Esophagus (tissue), 2 donors: ENCODE results near the gene MAP2K6. TPM values are rescaled to one million over a fixed set of nuclear protein-coding genes. Genes with fewer than 3 reads are reported as not detected.
A peak's percentile ranks its signal among the peaks of the same experiment; 100 is the strongest.

Experiments
- H3K27ac ChIP-seq, 2 donors: one replicate each; pipeline ENCODE4 v1.5.1; 2013; ENCODE audit warnings: low read depth in 2 of 2, mild to moderate bottlenecking in 2 of 2, inconsistent platforms in 1 of 2, low read length in 1 of 2, moderate library complexity in 1 of 2
- H3K27me3 ChIP-seq, 2 donors: one replicate each; pipeline ENCODE4 v1.6.1; 2013; ENCODE audit warnings: low read length in 2 of 2, control low read depth in 1 of 2, mild to moderate bottlenecking in 1 of 2; ENCODE audit not compliant: insufficient read depth in 2 of 2, control insufficient read depth in 1 of 2
- H3K36me3 ChIP-seq, 2 donors: one replicate each; pipeline ENCODE4 v1.6.1; 2013; ENCODE audit warnings: low read length in 1 of 2; ENCODE audit not compliant: control insufficient read depth in 2 of 2, insufficient read depth in 2 of 2
- H3K4me1 ChIP-seq, 2 donors: one replicate each; pipeline ENCODE4 v1.6.1; 2013; ENCODE audit warnings: low read length in 1 of 2; ENCODE audit not compliant: control insufficient read depth in 2 of 2, insufficient read depth in 2 of 2
- H3K4me3 ChIP-seq, 2 donors: one replicate each; pipeline ENCODE4 v1.5.1; 2013; ENCODE audit warnings: low read length in 2 of 2, mild to moderate bottlenecking in 2 of 2, low read depth in 1 of 2, moderate library complexity in 1 of 2
- H3K9me3 ChIP-seq, 2 donors: one replicate each; pipeline ENCODE4 v1.6.1; 2013; ENCODE audit warnings: mild to moderate bottlenecking in 2 of 2, low read depth in 1 of 2, low read length in 1 of 2, moderate library complexity in 1 of 2; ENCODE audit not compliant: control insufficient read depth in 2 of 2, insufficient read depth in 1 of 2
- WGBS, 2 donors: extraction: QIAGEN DNeasy Blood & Tissue Kit; methylation state at CpG; one replicate each; pipeline ENCODE4 v1.1.7; 2013; 5-methylcytosine and 5-hydroxymethylcytosine counted together
- polyA plus RNA-seq, 2 donors: library from polyadenylated mRNA; stranded (reverse); fragments of 200-250 nt; gene quantifications; one replicate each; pipeline ENCODE4 v1.2.3, GENCODE V29; 2013
- donor health status: healthy with polysubstance abuse.
- donor health status: Bipolar disorder and iron deficiency.

MAP2K6 gene
- polyA plus RNA-seq, 2 donors, result 2.6 to 3.6 TPM

DNA sequence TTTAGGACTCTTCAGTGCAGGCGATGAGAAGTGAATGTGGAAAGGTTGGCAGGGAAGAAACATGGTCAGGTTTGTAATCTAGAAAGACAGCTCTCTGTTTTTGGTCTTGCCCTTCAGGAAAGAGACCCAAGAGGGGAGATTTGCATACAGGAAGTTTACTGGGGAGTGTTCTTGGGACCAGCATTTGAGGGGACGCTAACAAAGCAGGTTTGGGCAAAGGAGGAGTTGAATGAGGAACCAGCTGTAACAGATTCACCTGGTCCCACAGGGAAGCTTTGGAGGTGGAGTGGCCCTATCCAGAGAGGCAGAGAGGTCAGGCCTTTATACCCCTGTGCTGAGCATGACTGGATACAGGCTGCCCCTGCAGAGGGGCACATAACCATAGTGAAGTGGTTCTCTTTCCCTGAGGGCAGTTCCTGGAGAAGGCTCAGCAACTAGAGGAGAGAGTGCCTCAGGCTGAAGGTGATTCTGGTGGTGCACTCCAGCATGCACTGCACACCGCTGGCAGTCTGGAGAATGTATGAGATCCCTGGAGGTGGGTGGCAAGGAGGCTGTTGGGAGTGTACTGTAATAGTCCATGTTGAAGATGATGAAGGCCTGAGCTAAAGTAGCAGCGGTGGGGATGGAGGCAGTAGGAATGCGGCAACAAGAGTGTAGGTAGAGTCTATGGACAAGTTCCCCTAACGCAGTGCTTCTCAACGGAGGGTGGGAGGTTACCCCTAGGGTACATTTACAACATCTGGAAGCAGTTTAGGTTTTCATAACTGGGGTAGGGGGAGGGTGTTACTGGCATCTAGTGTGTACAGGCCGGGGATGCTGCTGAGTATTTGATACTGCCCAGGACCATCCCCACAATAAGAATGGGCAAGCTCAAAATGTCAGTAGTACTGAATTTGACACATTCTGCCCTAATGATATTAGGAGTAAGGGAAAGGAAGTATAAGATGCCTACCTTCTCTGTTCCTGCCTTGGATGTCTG lies 37.2 kb downstream of the MAP2K6 start:
- Histone ChIP-seq H3K36me3 (no peaks in the 10 kb centered on the region), H3K4me3 (no peak overlapping the region), H3K27ac (no peak overlapping the region), H3K4me1 (no peaks in the 10 kb centered on the region), H3K27me3 (no peaks in the 10 kb centered on the region), H3K9me3 (no peaks in the 10 kb centered on the region)
- WGBS, 2 donors, result 94% methylated on average over 8 of the region's 8 CpGs

DNA sequence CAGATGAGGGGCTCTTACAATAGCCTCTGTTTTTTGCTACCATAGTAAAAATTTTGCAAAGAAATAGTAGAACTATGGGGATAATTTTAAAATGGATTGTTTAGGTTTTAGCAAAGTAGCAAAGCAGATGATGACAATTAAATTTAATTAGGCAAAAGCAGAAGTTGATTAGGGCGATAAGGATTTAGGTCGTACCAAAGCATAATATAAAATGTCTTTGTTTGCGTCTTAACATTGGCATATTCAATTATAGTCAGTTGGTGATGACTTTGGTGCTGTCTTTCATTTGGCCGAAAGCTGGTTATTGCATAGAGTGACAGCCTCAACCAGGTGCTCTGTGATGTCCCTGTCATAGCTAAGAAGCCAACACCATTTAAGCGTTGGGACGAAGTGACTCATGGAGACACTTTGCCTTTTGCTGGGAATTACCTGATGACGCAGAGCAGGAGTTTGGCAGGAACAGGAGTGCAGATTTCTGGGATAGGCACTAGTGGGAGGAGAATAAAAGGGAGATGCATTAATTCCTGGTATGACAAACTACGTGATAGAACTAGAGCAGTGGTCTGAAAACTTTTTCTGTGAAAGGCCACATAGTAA lies 38.3 kb downstream of the MAP2K6 start:
- H3K4me3 ChIP-seq, result no peak overlapping the region
- no peak overlapping the region for H3K27ac ChIP-seq
- H3K9me3 ChIP-seq, result no peaks in the 10 kb centered on the region
- no peaks in the 10 kb centered on the region for H3K36me3 ChIP-seq
- no peaks in the 10 kb centered on the region for H3K4me1 ChIP-seq
- WGBS, 2 donors, result 82 to 87% methylated on average over 8 of the region's 8 CpGs
- H3K27me3 ChIP-seq, result no peaks in the 10 kb centered on the region

DNA sequence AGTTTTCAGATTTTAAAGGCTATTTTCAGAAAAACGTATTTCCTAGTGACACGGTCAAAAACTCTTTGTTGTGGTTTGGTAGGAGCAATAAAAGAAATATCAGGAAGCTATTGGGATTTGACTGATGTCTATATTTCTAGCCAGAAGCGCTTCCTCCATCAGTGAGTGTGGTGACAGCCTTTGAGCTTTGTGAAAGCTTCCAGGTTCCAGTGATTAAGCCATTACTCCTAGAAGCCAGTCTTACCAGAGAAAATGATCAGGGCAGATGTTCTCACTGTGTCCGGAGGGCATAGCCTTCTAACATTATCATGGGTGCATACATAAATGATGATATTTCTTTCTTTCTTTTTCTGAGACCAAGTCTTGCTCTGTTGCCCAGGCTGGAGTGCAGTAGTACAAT lies 39.6 kb downstream of the MAP2K6 start:
- Histone ChIP-seq H3K4me3 (no peak overlapping the region), H3K27me3 (no peaks in the 10 kb centered on the region), H3K36me3 (no peaks in the 10 kb centered on the region), H3K9me3 (no peaks in the 10 kb centered on the region), H3K27ac (no peak overlapping the region), H3K4me1 (no peaks in the 10 kb centered on the region)
- WGBS, 2 donors, result 84 to 88% methylated on average over 4 of the region's 4 CpGs

DNA sequence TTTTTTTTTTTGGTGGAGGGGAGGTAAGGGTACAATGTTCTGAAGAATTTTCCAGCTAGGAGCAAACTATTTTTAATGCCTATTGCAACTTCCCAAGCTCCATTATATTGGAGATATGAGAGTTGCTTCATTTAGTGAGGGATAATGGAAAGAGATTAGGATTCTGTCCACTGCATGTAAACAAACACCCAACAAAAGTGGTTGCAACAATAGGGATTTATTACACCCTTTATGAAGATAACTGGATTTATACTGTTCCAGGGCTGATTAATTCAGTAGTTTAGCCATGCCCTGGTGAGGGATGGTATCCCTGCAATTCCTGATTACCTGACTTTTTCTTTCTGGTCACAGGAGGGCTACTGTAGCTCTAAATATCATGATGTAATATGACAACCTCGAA lies 40.5 kb downstream of the MAP2K6 start:
- H3K4me3 ChIP-seq, result no peak overlapping the region
- H3K27me3 ChIP-seq, result no peaks in the 10 kb centered on the region
- no peak overlapping the region for H3K27ac ChIP-seq
- H3K36me3 ChIP-seq, result no peaks in the 10 kb centered on the region
- 80 to 85% methylated on average over 1 of the region's 1 CpG for WGBS, 2 donors
- H3K9me3 ChIP-seq, result no peaks in the 10 kb centered on the region
- no peaks in the 10 kb centered on the region for H3K4me1 ChIP-seq

DNA sequence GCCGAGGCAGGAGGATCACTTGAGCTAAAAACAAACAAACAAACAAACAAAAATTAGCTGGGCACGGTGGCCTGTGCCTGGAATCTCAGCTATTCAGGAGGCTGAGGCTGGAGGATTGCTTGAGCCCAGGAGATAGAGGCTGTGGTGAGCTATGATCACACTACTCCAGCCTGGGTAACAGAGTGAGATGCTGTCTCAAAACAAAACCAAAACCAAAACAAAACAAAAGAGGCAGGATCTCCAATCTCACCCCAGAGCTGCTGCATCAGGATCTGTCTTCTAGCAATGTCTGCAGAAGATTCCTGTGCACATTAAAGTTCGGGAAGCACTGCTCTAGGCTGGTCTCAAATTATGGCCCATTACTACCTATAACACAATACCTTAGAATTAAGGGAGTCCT lies 43.1 kb downstream of the MAP2K6 start:
- no peaks in the 10 kb centered on the region for H3K36me3 ChIP-seq
- WGBS, 2 donors, result 84 to 93% methylated on average over 3 of the region's 3 CpGs
- no peaks in the 10 kb centered on the region for H3K27me3 ChIP-seq
- H3K4me3 ChIP-seq, result no peak overlapping the region
- H3K9me3 ChIP-seq, result no peaks in the 10 kb centered on the region
- no peak overlapping the region for H3K27ac ChIP-seq
- H3K4me1 ChIP-seq, result no peaks in the 10 kb centered on the region

DNA sequence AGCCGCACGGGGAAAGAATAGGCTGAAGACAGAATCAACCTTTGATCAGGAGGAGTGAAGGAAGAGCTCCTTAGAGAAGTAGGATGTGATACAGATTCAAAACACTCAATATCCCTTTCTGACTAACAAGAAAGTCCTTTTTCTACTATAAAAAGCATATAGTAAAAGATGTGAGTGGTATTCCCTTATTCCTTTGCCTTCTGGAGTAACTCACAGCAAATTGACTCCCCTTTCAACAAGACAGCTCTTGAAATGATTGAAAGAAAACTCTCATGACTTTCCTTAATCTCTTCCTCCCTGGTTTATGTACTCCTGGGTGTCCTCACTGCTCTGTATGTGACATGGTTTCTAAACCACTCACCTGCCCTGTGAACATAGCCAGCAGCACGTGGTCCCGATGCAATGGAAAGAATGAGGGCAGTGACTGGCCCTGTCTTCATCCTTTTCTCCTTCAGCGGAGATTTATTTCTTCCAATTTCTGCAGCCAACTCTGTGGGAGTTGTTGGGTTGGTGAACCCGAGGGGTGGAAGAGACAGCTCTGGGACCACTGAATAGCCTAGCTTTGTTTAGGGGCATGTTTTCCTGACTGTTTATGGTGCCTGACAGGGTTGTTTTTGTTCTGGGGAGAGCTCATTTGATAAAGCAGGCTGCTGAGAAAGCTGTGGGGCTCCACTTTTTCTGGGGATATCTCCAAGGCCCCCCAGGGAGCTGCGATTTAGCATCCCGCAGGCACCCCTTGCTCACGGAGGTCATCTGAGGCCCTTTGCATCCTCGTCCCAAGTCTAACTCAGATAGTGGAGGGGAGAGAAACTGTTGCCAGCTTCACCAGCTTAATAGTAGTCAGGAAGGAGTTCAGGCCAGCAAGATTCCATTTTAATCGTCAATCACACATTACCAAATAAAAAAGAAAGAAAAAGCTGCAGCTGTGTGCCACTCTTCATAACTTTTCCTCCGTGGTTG lies 46.7 kb downstream of the MAP2K6 start:
- 77 to 78% methylated on average over 12 of the region's 12 CpGs for WGBS, 2 donors
- Histone ChIP-seq H3K9me3 (no peaks in the 10 kb centered on the region), H3K4me3 (no peak overlapping the region), H3K27ac (no peak overlapping the region), H3K4me1 (no peaks in the 10 kb centered on the region), H3K27me3 (no peaks in the 10 kb centered on the region), H3K36me3 (no peaks in the 10 kb centered on the region)

DNA sequence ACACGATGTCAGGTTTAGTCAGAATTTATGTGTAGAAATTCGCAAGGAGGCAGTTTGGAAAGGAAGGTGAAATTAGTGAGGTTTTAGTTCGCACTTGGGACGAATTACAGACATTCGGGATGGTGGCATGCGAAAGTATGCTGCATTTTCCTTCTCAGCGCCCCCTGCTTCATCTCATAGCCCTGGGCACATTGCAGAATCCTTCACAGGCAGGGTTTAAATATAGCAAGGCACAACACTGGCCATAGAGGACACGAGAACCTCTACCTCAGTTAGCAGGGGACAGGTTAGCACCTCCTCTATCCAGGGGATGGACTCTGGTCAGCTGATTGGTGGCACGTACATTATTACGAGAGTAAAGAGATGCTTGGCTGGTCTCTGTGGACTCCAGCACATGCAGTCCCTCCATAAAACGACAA lies 47.5 kb downstream of the MAP2K6 start:
- no peak overlapping the region for H3K27ac ChIP-seq

DNA sequence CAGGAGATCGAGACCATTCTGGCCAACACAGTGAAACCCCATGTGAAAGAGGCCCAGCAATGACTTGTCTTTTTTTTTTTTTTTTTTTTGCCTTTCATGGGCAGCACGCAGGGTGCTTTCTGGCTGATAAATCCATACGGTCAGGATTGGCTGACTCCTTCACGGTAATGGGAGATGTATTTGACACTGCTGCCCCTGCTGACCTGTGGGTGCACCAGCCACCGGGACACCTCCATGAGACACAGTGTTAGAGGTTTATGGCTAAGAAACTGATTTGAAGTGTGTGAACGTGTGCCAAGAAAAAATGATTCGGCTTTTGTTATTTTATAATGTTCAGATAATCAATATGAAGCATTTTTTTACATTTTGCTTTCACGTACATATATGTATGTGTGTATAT lies 48.4 kb downstream of the MAP2K6 start:
- H3K4me3 ChIP-seq, result no peak overlapping the region
- no peaks in the 10 kb centered on the region for H3K36me3 ChIP-seq
- no peaks in the 10 kb centered on the region for H3K9me3 ChIP-seq
- H3K27me3 ChIP-seq, result no peaks in the 10 kb centered on the region
- peaks cover 0 to 3% of the 10 kb centered on the region in 2 donors for H3K4me1 ChIP-seq
- WGBS, 2 donors, result 90 to 95% methylated on average over 8 of the region's 8 CpGs
- no peak overlapping the region for H3K27ac ChIP-seq

More for the DNA sequence above, 47.5 kb downstream of the MAP2K6 start:
- Histone ChIP-seq H3K36me3 (no peaks in the 10 kb centered on the region), H3K4me1 (no peaks in the 10 kb centered on the region), H3K9me3 (no peaks in the 10 kb centered on the region), H3K27me3 (no peaks in the 10 kb centered on the region), H3K4me3 (no peak overlapping the region)
- 91 to 92% methylated on average over 11 of the region's 11 CpGs for WGBS, 2 donors

DNA sequence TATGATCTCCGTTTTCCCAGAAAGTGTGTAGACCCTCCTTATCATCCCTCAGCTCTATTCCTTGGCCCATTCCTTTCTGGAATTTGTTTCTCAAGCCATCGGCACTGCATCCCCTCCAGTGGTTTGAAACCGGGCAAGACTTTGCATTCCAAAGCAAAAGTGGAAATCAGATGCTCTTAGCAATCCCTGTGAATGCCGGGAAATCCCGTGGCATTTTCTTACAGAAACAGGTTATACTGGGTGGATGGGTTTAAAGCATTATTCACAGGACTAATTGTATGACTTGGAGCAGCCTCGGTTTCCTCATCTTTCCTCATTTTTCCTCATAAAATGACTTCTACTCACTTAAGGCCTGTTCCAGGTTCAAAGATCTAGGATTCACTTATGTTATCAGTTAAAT lies 52.0 kb downstream of the MAP2K6 start:
- peaks cover 0 to 3% of the 10 kb centered on the region in 2 donors for H3K4me1 ChIP-seq

More for the DNA sequence above, 52.0 kb downstream of the MAP2K6 start:
- no peaks in the 10 kb centered on the region for H3K36me3 ChIP-seq
- H3K9me3 ChIP-seq, result no peaks in the 10 kb centered on the region
- H3K4me3 ChIP-seq, result peak overlapping the region in 1 of 2 donors; percentile 26
- no peak overlapping the region for H3K27ac ChIP-seq
- H3K27me3 ChIP-seq, result no peaks in the 10 kb centered on the region
- WGBS, 2 donors, result 65 to 66% methylated on average over 6 of the region's 6 CpGs
